Astrocyte (in vitro differentiated cells and primary cell): ENCODE results near the gene CPPED1. TPM values are rescaled to one million over a fixed set of nuclear protein-coding genes. Genes with fewer than 3 reads are reported as not detected.

ENCODE experiments used
- DNase-seq: peaks from one replicate; pipeline ENCODE4 v3.0.0-alpha.2; 2010; ENCODE audit warnings: low read depth
- FAIRE-seq: peaks from 2 replicates; lab custom pipeline; 2011; peaks lifted over from hg19 to GRCh38; lab: Jason Lieb, UNC
- H2AFZ ChIP-seq: 2 replicates; pipeline ENCODE4 v1.6.0; 2012; ENCODE audit warnings: low read depth, low read length, inconsistent platforms
- H3K27ac ChIP-seq: 2 replicates; pipeline ENCODE4 v1.5.1; 2011; ENCODE audit warnings: low read depth, low read length, inconsistent platforms
- H3K27me3 ChIP-seq: 2 replicates; pipeline ENCODE4 v1.6.0; 2011; ENCODE audit warnings: low read length, inconsistent platforms; ENCODE audit not compliant: insufficient read depth
- H3K36me3 ChIP-seq: 2 replicates; pipeline ENCODE4 v1.5.1; 2011; ENCODE audit warnings: low read length, inconsistent platforms; ENCODE audit not compliant: insufficient read depth
- H3K4me1 ChIP-seq: 2 replicates; pipeline ENCODE4 v1.5.1; 2011; ENCODE audit warnings: low read length, inconsistent platforms; ENCODE audit not compliant: insufficient read depth
- H3K4me2 ChIP-seq: 2 replicates; pipeline ENCODE4 v1.6.0; 2012; ENCODE audit warnings: low read length, inconsistent platforms
- H3K4me3 ChIP-seq: 2 replicates; pipeline ENCODE4 v1.5.1; 2011; ENCODE audit warnings: low read depth, mild to moderate bottlenecking, low read length, inconsistent platforms; ENCODE audit not compliant: insufficient read depth
- H3K79me2 ChIP-seq: 2 replicates; pipeline ENCODE4 v1.6.0; 2012; ENCODE audit warnings: mild to moderate bottlenecking, low read length, inconsistent platforms; ENCODE audit not compliant: insufficient read depth
- H3K9ac ChIP-seq: 2 replicates; pipeline ENCODE4 v1.6.0; 2012; ENCODE audit warnings: mild to moderate bottlenecking, low read length, inconsistent platforms
- H3K9me3 ChIP-seq: 2 replicates; pipeline ENCODE4 v1.5.1; 2012; ENCODE audit warnings: low read depth, mild to moderate bottlenecking, low read length, inconsistent platforms; ENCODE audit not compliant: insufficient read depth
- H4K20me1 ChIP-seq: 2 replicates; pipeline ENCODE4 v1.6.0; 2012; ENCODE audit warnings: low read length, inconsistent platforms; ENCODE audit not compliant: insufficient read depth
- H3K27ac Mint-ChIP-seq: one replicate; pipeline ENCODE4 v1.8.0; 2021; ENCODE audit warnings: mild to moderate bottlenecking, mixed read lengths; ENCODE audit not compliant: unreplicated experiment
- H3K27me3 Mint-ChIP-seq: one replicate; pipeline ENCODE4 v1.8.0; 2021; ENCODE audit warnings: low read depth, mixed read lengths; ENCODE audit not compliant: unreplicated experiment
- H3K36me3 Mint-ChIP-seq: one replicate; pipeline ENCODE4 v1.8.0; 2021; ENCODE audit warnings: low read depth, mixed read lengths; ENCODE audit not compliant: unreplicated experiment
- H3K4me1 Mint-ChIP-seq: one replicate; pipeline ENCODE4 v1.8.0; 2021; ENCODE audit warnings: low read depth, mixed read lengths; ENCODE audit not compliant: unreplicated experiment
- H3K4me3 Mint-ChIP-seq: one replicate; pipeline ENCODE4 v1.8.0; 2021; ENCODE audit warnings: mild to moderate bottlenecking, moderate library complexity, mixed read lengths; ENCODE audit not compliant: unreplicated experiment
- H3K9me3 Mint-ChIP-seq: one replicate; pipeline ENCODE4 v1.8.0; 2021; ENCODE audit warnings: mild to moderate bottlenecking, mixed read lengths; ENCODE audit not compliant: unreplicated experiment
- EZH2 ChIP-seq: IDR thresholded peaks from 2 replicates; pipeline ENCODE4 v1.6.1; 2012; ENCODE audit warnings: mild to moderate bottlenecking, low read length, inconsistent platforms; ENCODE audit not compliant: insufficient read depth
- total RNA-seq: library from RNA; stranded (reverse); gene quantifications from 2 replicates; pipeline ENCODE4 v1.2.1, GENCODE V29; 2021
- TF ChIP-seq, protein P1 (sequence below): IDR thresholded peaks from 2 replicates; pipeline ENCODE4 v1.5.1; 2011; ENCODE audit warnings: low read depth, mild to moderate bottlenecking, inconsistent platforms, low read length, moderate library complexity; ENCODE audit not compliant: insufficient read depth

CPPED1 gene
- total RNA-seq, 1 donor from 2014 or later: 28.5 TPM

DNA sequence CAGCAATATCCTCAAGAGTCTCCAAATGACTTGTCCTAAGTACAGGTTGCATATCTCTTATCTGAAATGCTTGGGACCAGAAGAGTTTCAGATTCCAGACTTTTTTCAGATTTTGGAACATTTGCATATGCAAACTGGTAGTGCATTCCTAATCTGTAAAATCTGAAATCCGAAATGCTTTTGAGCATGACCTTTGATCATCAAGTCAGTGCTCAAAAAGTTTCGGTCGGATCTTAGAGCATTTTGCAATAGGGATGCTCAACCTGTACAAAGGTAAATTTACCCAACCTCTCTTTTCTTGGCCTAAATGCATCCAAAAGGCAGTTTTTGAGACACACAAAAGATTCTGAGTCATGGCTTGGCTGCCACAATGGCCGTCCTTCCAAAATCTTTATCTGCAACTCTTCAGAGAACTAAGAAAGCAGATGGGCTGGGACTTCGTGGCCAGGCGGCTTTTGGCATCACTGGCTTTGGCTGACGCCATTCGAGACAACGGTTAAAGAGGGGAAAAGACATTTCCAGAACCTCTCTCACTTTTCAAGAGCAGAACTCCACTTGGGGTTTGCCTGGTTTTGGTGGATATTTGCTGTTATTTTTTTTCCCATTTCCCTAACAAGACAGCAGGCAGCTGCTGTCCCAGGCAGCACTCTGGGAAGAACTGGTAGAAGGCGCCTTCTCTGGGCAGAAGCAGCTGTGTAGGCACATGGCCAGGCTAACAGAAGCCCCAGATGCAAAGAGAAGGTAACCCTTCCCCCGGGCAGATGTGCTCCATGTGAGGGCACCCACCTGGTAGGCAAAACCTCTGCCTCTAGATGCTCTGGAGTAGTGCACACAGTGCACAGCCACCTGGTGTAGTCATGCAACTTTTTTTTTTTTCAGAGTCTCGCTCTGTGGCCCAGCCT is 8.9 kb downstream of the CPPED1 start:
- Mint-ChIP-seq H3K27me3 (no peaks in the 10 kb centered on the region), H3K9me3 (peaks cover 6% of the 10 kb centered on the region), H3K27ac (no peak overlapping the region), H3K4me1 (peaks cover 16% of the 10 kb centered on the region), H3K36me3 (peaks cover 12% of the 10 kb centered on the region), H3K4me3 (no peak overlapping the region)
- Histone ChIP-seq H2AFZ (no peak overlapping the region), H3K79me2 (peaks cover 31% of the 10 kb centered on the region), H3K27me3 (no peaks in the 10 kb centered on the region), H3K9me3 (no peaks in the 10 kb centered on the region), H3K4me3 (no peak overlapping the region), H3K36me3 (no peaks in the 10 kb centered on the region), H3K9ac (no peak overlapping the region), H3K27ac (no peak overlapping the region), H4K20me1 (peaks cover 4% of the 10 kb centered on the region), H3K4me1 (no peaks in the 10 kb centered on the region), H3K4me2 (no peak overlapping the region)
- DNase-seq (no peak), FAIRE-seq (no peak)
- TF ChIP-seq, protein P1, sequence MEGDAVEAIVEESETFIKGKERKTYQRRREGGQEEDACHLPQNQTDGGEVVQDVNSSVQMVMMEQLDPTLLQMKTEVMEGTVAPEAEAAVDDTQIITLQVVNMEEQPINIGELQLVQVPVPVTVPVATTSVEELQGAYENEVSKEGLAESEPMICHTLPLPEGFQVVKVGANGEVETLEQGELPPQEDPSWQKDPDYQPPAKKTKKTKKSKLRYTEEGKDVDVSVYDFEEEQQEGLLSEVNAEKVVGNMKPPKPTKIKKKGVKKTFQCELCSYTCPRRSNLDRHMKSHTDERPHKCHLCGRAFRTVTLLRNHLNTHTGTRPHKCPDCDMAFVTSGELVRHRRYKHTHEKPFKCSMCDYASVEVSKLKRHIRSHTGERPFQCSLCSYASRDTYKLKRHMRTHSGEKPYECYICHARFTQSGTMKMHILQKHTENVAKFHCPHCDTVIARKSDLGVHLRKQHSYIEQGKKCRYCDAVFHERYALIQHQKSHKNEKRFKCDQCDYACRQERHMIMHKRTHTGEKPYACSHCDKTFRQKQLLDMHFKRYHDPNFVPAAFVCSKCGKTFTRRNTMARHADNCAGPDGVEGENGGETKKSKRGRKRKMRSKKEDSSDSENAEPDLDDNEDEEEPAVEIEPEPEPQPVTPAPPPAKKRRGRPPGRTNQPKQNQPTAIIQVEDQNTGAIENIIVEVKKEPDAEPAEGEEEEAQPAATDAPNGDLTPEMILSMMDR: no peak
- no peak for TF ChIP-seq EZH2

DNA sequence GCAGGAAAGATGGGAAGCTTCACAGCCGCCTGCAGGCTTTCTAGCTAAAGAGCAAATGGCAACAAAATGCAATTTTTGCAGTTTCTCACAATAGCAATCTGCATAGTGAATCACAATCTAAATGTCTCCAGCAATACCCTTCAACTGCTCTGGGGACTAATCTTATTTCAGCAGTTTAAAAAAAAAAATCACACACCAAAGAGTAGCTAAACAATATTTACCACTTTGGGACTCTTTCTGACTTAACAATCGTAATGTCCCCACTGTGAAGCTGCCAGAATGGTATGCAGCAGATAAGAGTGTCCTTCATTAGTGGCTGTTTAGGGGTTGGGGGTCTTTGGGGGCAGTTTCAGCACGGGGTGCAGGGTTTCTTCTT is 9.8 kb downstream of the CPPED1 start:
- H3K9ac ChIP-seq: no peak overlapping the region
- DNase-seq: no peak
- FAIRE-seq: no peak
- no peak overlapping the region for H3K4me2 ChIP-seq
- TF ChIP-seq, protein P1: no peak
- no peak for TF ChIP-seq EZH2
- Mint-ChIP-seq H3K36me3 (peaks cover 12% of the 10 kb centered on the region), H3K4me1 (peaks cover 12% of the 10 kb centered on the region), H3K4me3 (no peak overlapping the region), H3K27ac (no peak overlapping the region), H3K9me3 (peaks cover 6% of the 10 kb centered on the region), H3K27me3 (no peaks in the 10 kb centered on the region)
- H3K27ac ChIP-seq: no peak overlapping the region
- peaks cover 26% of the 10 kb centered on the region for H3K79me2 ChIP-seq
- H3K9me3 ChIP-seq: no peaks in the 10 kb centered on the region
- no peak overlapping the region for H3K4me3 ChIP-seq
- no peaks in the 10 kb centered on the region for H3K4me1 ChIP-seq
- H3K36me3 ChIP-seq: no peaks in the 10 kb centered on the region
- H3K27me3 ChIP-seq: no peaks in the 10 kb centered on the region
- H4K20me1 ChIP-seq: peaks cover 4% of the 10 kb centered on the region
- no peak overlapping the region for H2AFZ ChIP-seq
